AG04450 (cell line): ENCODE results near the gene ATP1B3. TPM values are rescaled to one million over a fixed set of nuclear protein-coding genes. Genes with fewer than 3 reads are reported as not detected.
"Not testable (repeated sequence)": the region's sequence is repeated elsewhere in the genome, so short reads cannot be mapped to it uniquely, and the experiment has no call there.

ENCODE experiments used
- CTCF ChIA-PET: fragments of 300-600, 350-600 bp; formaldehyde crosslinking; extraction: SDS; loops from one replicate; lab custom pipeline; 2022; ENCODE audit warnings: antibody characterized with exemption, inconsistent platforms; lab: Charles Lee
- POLR2A ChIA-PET: fragments of 350-600 bp; formaldehyde crosslinking; extraction: SDS; loops from one replicate; lab custom pipeline; 2021; ENCODE audit warnings: antibody characterized with exemption, inconsistent platforms; lab: Yijun Ruan, JAX
- DNase-seq: peaks from one replicate; pipeline ENCODE4 v3.0.0-alpha.2; 2011; ENCODE audit warnings: low read depth, low spot score
- H3K27ac ChIP-seq: one replicate; pipeline ENCODE4 v1.5.1; 2012; ENCODE audit warnings: low read depth, low read length, control low read depth
- H3K27me3 ChIP-seq: one replicate; pipeline ENCODE4 v1.6.0; 2012; ENCODE audit warnings: low read length; ENCODE audit not compliant: control insufficient read depth, insufficient read depth
- H3K4me3 ChIP-seq: 2 replicates; pipeline ENCODE4 v1.5.1; 2011; ENCODE audit warnings: mild to moderate bottlenecking, low read depth, low read length, control low read depth
- H3K9me3 ChIP-seq: 2 replicates; pipeline ENCODE4 v1.5.1; 2012; ENCODE audit warnings: low read length; ENCODE audit not compliant: control insufficient read depth, insufficient read depth
- polyA plus RNA-seq: library from polyadenylated mRNA; depleted of rRNA; stranded (reverse); fragments of >200 nt; gene quantifications from 2 replicates; pipeline ENCODE4 v1.2.3, GENCODE V29; 2011
- TF ChIP-seq, protein P1 (sequence below): IDR thresholded peaks from 2 replicates; pipeline ENCODE4 v1.5.1; 2011; ENCODE audit warnings: low read depth, low read length, control low read depth, inconsistent platforms

Gene ATP1B3
- polyA plus RNA-seq, 1 experiment = 199 TPM

DNA sequence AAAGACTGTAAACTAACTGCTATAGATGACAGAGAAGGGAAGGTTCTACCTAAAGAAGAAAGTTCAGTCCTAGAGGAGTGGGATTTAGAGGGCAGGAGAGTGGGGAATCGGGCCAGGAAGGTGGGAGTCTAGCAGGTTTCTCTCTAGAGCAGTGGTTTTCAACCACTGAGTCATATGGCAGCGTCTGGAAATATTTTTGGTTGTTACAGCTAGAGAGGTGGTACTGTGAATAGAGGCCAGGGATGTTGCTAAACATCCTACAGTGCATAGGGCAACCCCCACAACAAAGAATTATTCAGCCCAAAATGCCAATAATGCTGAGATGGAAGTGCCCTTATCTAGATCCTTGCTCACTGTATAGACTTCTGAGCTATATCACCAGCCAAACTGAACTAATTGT is 28.7 kb downstream of the ATP1B3 start:
- Histone ChIP-seq H3K27ac (no peak overlapping the region), H3K27me3 (no peaks in the 10 kb centered on the region), H3K4me3 (no peak overlapping the region), H3K9me3 (peaks cover under 1% of the 10 kb centered on the region; the same call in 1 of the 2 replicates)
- DNase-seq = no peak
- POLR2A ChIA-PET = interaction anchor here (0.5 kb wide), 1 partner anchor 10 kb away, joined by 5 read pairs; no protein-coding TSS in a partner anchor
- CTCF ChIA-PET = interaction anchor here (1.6 to 6.3 kb wide), 2 partner anchors 8 to 30 kb away, joined by 5 to 41 read pairs; no protein-coding TSS in a partner anchor
- TF ChIP-seq, protein P1, sequence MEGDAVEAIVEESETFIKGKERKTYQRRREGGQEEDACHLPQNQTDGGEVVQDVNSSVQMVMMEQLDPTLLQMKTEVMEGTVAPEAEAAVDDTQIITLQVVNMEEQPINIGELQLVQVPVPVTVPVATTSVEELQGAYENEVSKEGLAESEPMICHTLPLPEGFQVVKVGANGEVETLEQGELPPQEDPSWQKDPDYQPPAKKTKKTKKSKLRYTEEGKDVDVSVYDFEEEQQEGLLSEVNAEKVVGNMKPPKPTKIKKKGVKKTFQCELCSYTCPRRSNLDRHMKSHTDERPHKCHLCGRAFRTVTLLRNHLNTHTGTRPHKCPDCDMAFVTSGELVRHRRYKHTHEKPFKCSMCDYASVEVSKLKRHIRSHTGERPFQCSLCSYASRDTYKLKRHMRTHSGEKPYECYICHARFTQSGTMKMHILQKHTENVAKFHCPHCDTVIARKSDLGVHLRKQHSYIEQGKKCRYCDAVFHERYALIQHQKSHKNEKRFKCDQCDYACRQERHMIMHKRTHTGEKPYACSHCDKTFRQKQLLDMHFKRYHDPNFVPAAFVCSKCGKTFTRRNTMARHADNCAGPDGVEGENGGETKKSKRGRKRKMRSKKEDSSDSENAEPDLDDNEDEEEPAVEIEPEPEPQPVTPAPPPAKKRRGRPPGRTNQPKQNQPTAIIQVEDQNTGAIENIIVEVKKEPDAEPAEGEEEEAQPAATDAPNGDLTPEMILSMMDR = no peak

DNA sequence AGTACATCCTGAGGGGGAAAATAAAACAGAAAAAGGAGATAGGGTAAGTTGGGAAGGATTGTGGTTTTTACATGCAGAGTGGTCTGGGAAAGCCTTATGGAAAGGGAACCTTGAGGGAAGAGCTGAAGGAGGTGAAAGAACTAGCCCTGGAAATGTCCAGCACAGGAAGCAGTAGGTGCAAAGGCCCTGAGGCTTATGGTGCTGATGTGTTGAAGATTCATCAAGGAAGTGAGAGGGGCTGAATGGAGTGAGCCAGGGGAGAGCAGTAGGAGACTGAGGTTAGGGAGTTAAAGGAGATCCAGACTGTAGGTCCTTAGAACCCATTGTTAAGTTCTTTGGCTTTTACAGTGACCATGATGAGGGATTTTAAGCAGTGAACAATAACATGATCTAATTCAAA is 33.0 kb downstream of the ATP1B3 start:
- CTCF ChIA-PET = interaction anchor here (1.0 kb wide), 1 partner anchor 331 kb away, joined by 3 read pairs; no protein-coding TSS in a partner anchor
- TF ChIP-seq, protein P1 = no peak

DNA sequence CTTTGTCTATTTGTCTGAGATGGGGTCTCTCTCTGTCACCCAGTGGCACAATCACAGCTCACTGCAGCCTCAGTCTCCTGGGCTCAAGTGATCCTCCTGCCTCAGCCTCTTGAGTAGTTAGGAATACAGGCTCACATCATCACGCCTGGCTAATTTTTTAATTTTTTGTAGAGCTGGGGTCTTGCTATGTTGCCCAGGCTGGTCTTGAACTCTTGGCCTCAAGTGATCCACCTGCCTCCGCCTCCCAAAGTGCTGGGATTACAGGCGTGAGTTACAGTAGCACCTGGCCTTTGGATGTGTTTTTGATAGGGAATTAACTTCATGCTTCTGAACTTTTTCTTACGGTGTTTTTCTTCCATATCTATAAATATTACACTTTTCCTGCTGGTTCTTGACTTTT is 33.5 kb downstream of the ATP1B3 start:
- DNase-seq, H3K9me3 ChIP-seq, POLR2A ChIA-PET, CTCF ChIA-PET, H3K27ac ChIP-seq, H3K4me3 ChIP-seq, H3K27me3 ChIP-seq: not testable (repeated sequence)

More for the DNA sequence above, 33.0 kb downstream of the ATP1B3 start:
- no peak overlapping the region for H3K4me3 ChIP-seq
- no peaks in the 10 kb centered on the region for H3K9me3 ChIP-seq
- DNase-seq = no peak
- POLR2A ChIA-PET = no interaction called here
- H3K27ac ChIP-seq = no peak overlapping the region
- H3K27me3 ChIP-seq = no peaks in the 10 kb centered on the region

DNA sequence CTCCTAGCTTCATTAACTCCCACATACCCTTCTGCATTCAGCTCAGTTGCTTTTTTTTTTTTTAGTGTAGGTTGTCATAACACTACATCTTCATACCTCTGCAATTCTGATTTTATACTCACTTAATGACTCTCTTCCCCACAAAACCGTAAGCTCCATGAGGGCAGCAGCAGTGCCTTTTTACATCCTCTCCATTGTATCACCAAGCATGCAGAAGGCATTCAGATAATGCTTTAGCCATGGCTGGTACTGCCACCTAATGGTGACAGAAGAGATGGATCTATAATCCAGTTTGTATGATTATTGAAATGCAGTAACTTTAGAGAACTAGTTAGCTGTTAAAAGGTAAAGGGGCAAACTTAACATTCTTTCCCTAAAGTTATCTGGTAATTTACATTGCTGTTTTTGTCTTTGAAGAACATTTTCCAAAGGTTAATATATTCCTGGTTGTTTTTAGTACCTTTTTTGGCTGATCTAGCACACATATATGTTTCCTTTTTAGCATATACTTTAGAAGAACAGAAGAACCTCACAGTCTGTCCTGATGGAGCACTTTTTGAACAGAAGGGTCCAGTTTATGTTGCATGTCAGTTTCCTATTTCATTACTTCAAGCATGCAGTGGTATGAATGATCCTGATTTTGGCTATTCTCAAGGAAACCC is 36.8 kb downstream of the ATP1B3 start:
- no peak overlapping the region for H3K27ac ChIP-seq
- DNase-seq = no peak
- H3K9me3 ChIP-seq = no peaks in the 10 kb centered on the region
- CTCF ChIA-PET = interaction anchor here (0.5 to 3.5 kb wide), 30 partner anchors 11 to 954 kb away, joined by 3 to 41 read pairs (median 4); partner anchors contain the start of genes ATP1B3 and RNF7
- H3K4me3 ChIP-seq = no peak overlapping the region
- TF ChIP-seq, protein P1 = peak; percentile 70
- no peaks in the 10 kb centered on the region for H3K27me3 ChIP-seq
- POLR2A ChIA-PET = interaction anchor here (0.7 kb wide), 1 partner anchor 36 kb away, joined by 3 read pairs; no protein-coding TSS in a partner anchor

DNA sequence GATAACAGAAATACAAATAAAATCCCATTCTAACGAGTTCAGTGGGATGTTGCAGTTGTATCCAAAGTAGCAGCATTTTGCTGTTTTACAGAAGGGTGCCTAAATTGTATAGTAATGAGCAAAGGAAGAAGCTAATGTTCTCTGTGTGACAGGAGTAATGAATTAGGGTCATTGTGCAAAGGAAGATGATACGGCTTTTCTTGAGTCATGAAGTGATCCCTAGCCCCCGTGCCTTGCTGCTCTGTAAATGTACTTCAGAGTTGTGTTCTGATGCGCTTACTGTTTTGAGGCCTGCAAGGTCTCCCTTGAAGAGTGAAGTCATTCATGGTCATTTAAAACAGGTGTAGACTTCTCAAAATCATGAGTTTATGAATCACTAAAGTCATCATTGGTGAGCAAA is 37.9 kb downstream of the ATP1B3 start:
- no peak for DNase-seq
- ChIA-PET CTCF (interaction anchor here (0.6 to 3.5 kb wide), 15 partner anchors 10 to 606 kb away, joined by 3 to 41 read pairs (median 4); partner anchors contain the start of genes ATP1B3 and RNF7), POLR2A (interaction anchor here (0.6 kb wide), 1 partner anchor 133 kb away, joined by 3 read pairs; no protein-coding TSS in a partner anchor)
- no peak overlapping the region for H3K27ac ChIP-seq
- no peaks in the 10 kb centered on the region for H3K9me3 ChIP-seq
- H3K27me3 ChIP-seq = no peaks in the 10 kb centered on the region
- no peak overlapping the region for H3K4me3 ChIP-seq
- TF ChIP-seq, protein P1 = no peak
